Lower leg skin (tissue), 4 donors: Measurements from ENCODE around the gene MEOX1. TPM values are rescaled to one million over a fixed set of nuclear protein-coding genes. Genes with fewer than 3 reads are reported as not detected.

Source experiments
- DNase-seq, 2 donors: peaks; one replicate each; pipeline ENCODE4 v3.0.0-alpha.2; 2019; ENCODE audit warnings: low spot score in 2 of 2
- H3K4me3 ChIP-seq: fragments of 200-600 bp; sonication (generic); 2 replicates; pipeline ENCODE4 v1.5.1; 2017; ENCODE audit warnings: mild to moderate bottlenecking, low read depth; ENCODE audit not compliant: poor library complexity, severe bottlenecking
- CTCF ChIP-seq, 3 donors: fragments of 450-650 bp; IDR thresholded peaks; one replicate each; pipeline ENCODE4 v1.5.1; 2016; ENCODE audit warnings: antibody characterized with exemption in 3 of 3, mild to moderate bottlenecking in 3 of 3, moderate library complexity in 2 of 3
- POLR2A ChIP-seq, 2 donors: fragments of 450-650 bp; IDR thresholded peaks; one replicate each; pipeline ENCODE4 v1.6.1; 2016 to 2017; ENCODE audit warnings: antibody characterized with exemption in 2 of 2, mild to moderate bottlenecking in 1 of 2, moderate library complexity in 1 of 2
- WGBS, 2 donors: methylation state at CpG; one replicate each; pipeline ENCODE4 v1.1.5; 2018; 5-methylcytosine and 5-hydroxymethylcytosine counted together
- intact Hi-C: fragments of 100-400 bp; cut with DNase I; formaldehyde crosslinking; loops from one replicate; pipeline ENCODE4 v1.15.0; 2023; ENCODE audit warnings: low total_unique reads
- total RNA-seq, 4 donors: library from RNA; depleted of rRNA; stranded (reverse); fragments of >200 nt; gene quantifications; one replicate each; pipeline ENCODE4 v1.1.0, GENCODE V29; 2016

Gene MEOX1
- total RNA-seq, 4 donors from 2014 or later: 1.9 to 7.9 (median 3.7) TPM

DNA sequence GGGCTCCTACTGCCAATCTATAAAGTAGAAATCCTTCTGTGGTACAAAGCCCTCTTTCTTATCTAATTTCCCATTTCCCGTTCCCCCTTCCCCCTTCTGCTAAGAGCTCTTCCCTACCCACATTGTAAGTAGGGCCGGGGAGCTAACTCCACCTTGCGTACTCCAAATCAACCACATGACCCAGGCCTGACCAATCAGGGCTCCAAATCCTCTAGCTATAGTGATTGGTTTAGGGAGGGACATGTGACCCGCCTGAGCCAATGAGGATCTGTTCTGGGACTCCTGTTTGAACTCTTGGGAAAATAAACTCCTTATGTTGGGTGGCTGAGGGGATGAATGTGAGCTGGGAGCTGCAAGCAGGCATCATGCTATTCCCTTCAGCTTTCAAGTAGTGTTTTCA lies 40.9 kb upstream of the MEOX1 start:
- 79 to 83% methylated on average over 4 of the region's 4 CpGs for WGBS, 2 donors
- no peak overlapping the region for H3K4me3 ChIP-seq
- no peak for DNase-seq
- intact Hi-C loops: no loop called here
- TF ChIP-seq POLR2A (IDR thresholded peaks at IDR 0.05) (no peak), CTCF (IDR thresholded peaks at IDR 0.05) (no peak)

DNA sequence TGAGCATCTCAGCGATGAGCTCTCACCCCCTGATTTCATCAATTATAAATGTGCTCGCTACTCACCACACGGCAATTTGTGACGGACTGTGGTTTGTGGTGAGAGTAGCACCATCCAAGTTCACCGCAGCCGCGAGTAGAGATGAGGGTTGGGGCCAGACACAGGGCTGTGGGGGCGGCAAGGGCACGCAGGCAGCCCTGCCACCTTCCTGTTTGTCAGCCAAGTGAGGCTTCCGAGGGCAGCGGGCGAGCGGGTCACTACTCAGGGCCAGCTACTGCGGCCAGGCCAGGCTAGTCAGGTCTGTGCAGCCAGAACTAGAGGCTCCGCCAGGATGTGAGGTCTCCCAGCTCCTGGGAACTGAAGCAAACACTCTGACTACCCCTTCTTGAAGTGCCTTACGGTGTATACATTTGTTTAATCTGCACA lies 39.6 kb upstream of the MEOX1 start:
- DNase-seq: no peak
- WGBS, 2 donors: 61 to 69% methylated on average over 14 to 16 of the region's 16 CpGs
- intact Hi-C loops: no loop called here
- TF ChIP-seq CTCF (IDR thresholded peaks at IDR 0.05) (no peak), POLR2A (IDR thresholded peaks at IDR 0.05) (no peak)
- H3K4me3 ChIP-seq: no peak overlapping the region

GRCh38 chr17:43699438-43699756 lies 37.7 kb upstream of the MEOX1 start:
- WGBS, 2 donors: 71 to 80% methylated on average over 3 of the region's 3 CpGs
- intact Hi-C loops: no loop called here
- no peak overlapping the region for H3K4me3 ChIP-seq
- no peak for DNase-seq
- no peak for TF ChIP-seq POLR2A (IDR thresholded peaks at IDR 0.05)
- TF ChIP-seq CTCF (IDR thresholded peaks at IDR 0.05): no peak

DNA sequence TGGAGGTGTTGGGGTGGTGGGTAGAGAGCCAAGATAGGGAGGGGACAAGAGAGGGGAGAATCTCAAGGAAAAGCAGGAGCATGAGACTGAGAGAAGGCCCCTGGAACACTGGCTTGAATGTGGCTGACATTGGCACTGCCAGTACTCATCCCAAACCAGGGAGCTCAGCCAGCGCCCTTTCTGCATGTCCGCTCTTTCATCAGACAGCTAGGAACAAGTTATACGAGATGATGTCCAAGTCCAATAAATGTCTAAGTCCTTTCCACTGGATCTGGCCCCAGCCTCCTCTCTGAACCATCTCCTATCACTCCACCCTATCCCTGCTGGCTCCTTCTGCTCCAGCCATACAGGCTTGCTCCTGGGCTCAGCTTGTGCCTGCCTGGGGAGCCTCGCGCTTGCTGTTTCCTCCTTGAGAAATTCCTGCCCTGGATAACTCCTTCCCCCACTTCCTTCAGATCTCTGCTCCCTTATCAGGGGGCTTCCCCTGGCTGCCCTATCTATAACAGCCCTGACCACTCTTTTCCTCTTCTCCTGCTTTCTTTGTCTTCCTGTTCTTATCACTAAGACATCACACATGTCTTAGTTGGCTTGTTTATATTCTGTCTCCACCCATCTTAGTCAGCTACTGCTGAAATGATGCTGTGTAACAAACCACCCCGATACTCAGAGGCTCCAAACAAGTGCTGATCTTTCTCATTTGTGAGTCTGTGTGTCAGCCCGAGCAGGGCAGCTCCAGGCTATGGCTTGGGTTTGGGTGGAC lies 37.1 kb upstream of the MEOX1 start:
- TF ChIP-seq POLR2A (IDR thresholded peaks at IDR 0.05): no peak
- TF ChIP-seq CTCF (IDR thresholded peaks at IDR 0.05): no peak
- 41 to 49% methylated on average over 7 of the region's 7 CpGs for WGBS, 2 donors
- DNase-seq: no peak
- intact Hi-C loops: no loop called here
- H3K4me3 ChIP-seq: no peak overlapping the region

DNA sequence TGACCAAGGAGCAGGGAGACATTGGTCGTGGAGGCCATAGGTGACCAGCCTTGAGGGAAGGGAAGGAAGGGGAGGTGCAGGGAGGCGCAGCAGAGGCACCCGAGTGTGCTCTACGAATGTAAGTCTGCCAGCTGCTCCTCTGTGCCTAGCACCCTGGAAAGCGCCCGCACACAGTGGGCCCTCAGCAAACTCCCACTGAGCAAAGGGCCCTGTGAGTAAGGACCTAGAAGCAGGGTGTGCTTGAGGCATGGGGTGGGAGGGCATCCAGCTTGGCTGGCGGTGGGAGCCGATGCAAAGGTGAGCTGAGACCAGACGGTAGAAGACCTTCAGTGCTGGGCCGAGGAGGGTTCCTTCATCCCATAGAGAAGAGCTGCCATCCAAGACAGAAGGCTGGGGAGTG lies 36.2 kb upstream of the MEOX1 start:
- WGBS, 2 donors: 90 to 92% methylated on average over 10 of the region's 10 CpGs
- intact Hi-C loops: no loop called here
- H3K4me3 ChIP-seq: no peak overlapping the region
- no peak for DNase-seq
- no peak for TF ChIP-seq POLR2A (IDR thresholded peaks at IDR 0.05)
- TF ChIP-seq CTCF (IDR thresholded peaks at IDR 0.05): no peak

DNA sequence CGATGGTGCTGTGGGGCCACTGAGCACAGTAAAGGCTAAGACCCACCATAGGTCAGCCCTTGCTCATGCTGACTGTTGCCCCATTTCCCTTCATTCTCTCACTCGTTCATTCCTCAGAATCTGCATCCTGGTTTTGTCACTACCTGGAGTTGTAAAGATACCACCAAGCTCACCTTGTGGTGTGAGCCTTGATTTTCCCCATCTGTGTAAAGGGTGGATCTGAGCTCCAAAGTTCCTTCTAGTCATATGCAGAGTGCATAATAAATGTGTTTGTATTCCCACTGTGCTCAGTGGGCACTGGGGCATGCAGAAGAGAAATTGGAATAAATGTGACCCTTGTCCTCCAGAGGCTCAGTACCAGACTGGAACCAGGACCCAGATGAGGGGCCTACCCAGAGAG lies 35.2 kb upstream of the MEOX1 start:
- DNase-seq: no peak
- TF ChIP-seq CTCF (IDR thresholded peaks at IDR 0.05) (no peak), POLR2A (IDR thresholded peaks at IDR 0.05) (no peak)
- intact Hi-C loops: no loop called here
- WGBS, 2 donors: 58 to 65% methylated on average over 2 of the region's 2 CpGs
- H3K4me3 ChIP-seq: no peak overlapping the region
